Ramos (cell line): Measurements from ENCODE around the gene TSPAN9.

Experiments
- in situ Hi-C: fragments of 300-500 bp; cut with MboI; formaldehyde crosslinking; loops from one replicate; pipeline ENCODE4 v1.14.3; 2022; ENCODE audit warnings: low sequenced_read_pairs; ENCODE audit not compliant: unreplicated experiment

The TSPAN9 gene

GRCh38 chr12:3076730-3077571 lies at the start of gene TSPAN9:
TSS of gene TSPAN9 (plus strand) at chr12:3077379. CDS start at chr12:3201194, 123,815 bp downstream.
- in situ Hi-C loops, result no loop called here

- in situ Hi-C loops, result no loop called here
Measured at GRCh38 chr12:3028108-3028507, 49.1 kb upstream of the TSPAN9 start.

- in situ Hi-C loops, result no loop called here
Measured at GRCh38 chr12:3030821-3031429, 46.3 kb upstream of the TSPAN9 start.

GRCh38 chr12:3032161-3032560 lies 45.0 kb upstream of the TSPAN9 start:
- in situ Hi-C loops, result no loop called here

- in situ Hi-C loops, result no loop called here
Measured at GRCh38 chr12:3032770-3033538, 44.2 kb upstream of the TSPAN9 start.

GRCh38 chr12:3033539-3033867 lies 43.7 kb upstream of the TSPAN9 start:
- in situ Hi-C loops, result no loop called here

GRCh38 chr12:3034067-3034750 lies 43.0 kb upstream of the TSPAN9 start:
- in situ Hi-C loops, result no loop called here

- in situ Hi-C loops, result no loop called here
Measured at GRCh38 chr12:3035171-3035570, 42.0 kb upstream of the TSPAN9 start.

- in situ Hi-C loops, result no loop called here
Measured at GRCh38 chr12:3035815-3036702, 41.1 kb upstream of the TSPAN9 start.

- in situ Hi-C loops, result no loop called here
Measured at GRCh38 chr12:3036901-3037600, 40.1 kb upstream of the TSPAN9 start.

GRCh38 chr12:3038166-3038565 lies 39.0 kb upstream of the TSPAN9 start:
- in situ Hi-C loops, result no loop called here

- in situ Hi-C loops, result no loop called here
Measured at GRCh38 chr12:3038926-3039510, 38.2 kb upstream of the TSPAN9 start.

GRCh38 chr12:3040026-3040656 lies 37.0 kb upstream of the TSPAN9 start:
- in situ Hi-C loops, result no loop called here

- in situ Hi-C loops, result no loop called here
Measured at GRCh38 chr12:3040663-3041544, 36.3 kb upstream of the TSPAN9 start.

- in situ Hi-C loops, result no loop called here
Measured at GRCh38 chr12:3041558-3042164, 35.5 kb upstream of the TSPAN9 start.

GRCh38 chr12:3042394-3042793 lies 34.8 kb upstream of the TSPAN9 start:
- in situ Hi-C loops, result no loop called here

GRCh38 chr12:3042826-3043225 lies 34.4 kb upstream of the TSPAN9 start:
- in situ Hi-C loops, result no loop called here
